GM18498 (cell line): ENCODE results near the gene GYPB.
"Not testable (repeated sequence)": the region's sequence is repeated elsewhere in the genome, so short reads cannot be mapped to it uniquely, and the experiment has no call there.

Experiments
- ATAC-seq: cut with Tn5 transposase; IDR thresholded peaks from one replicate; pipeline ENCODE4 v1.9.1; 2021; ENCODE audit warnings: mild to moderate bottlenecking, moderate library complexity; ENCODE audit not compliant: unreplicated experiment

Gene GYPB

GRCh38 chr4:143950185-143950584 is 69.0 kb downstream of the GYPB start:
- not testable (repeated sequence) for ATAC-seq

DNA sequence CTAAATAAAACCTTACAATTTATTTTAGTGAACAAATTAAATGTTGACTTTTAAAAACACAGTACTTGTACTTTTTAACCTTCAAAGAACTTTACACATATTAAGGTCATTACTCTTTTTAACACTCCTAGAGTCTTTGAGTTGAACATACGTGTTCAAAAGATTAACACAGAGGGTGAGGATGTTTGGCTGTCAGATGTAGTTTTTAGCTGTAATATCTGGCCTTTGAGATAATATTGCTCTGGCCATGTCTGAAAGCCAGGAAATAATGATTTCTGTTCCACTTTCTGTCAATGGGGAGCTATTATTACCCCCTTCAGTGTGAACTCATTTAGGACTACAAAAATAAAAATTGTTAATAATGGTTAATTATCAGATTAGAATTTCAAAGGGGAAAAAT is 71.7 kb downstream of the GYPB start:
- ATAC-seq, result not testable (repeated sequence)
